Neuronal stem cell (in vitro differentiated cells): Measurements from ENCODE around the gene GFI1.

Experiments
- DNase-seq: peaks from one replicate; pipeline ENCODE4 v3.0.0-alpha.2; 2013; ENCODE audit warnings: low spot score
- H2AFZ ChIP-seq: one replicate; pipeline ENCODE4 v1.6.1; 2013; ENCODE audit warnings: mild to moderate bottlenecking, low read length, inconsistent platforms
- H2AK5ac ChIP-seq: 2 replicates; pipeline ENCODE4 v1.6.1; 2013; ENCODE audit warnings: low read depth, mild to moderate bottlenecking, inconsistent platforms, low read length, moderate library complexity, mixed read lengths
- H2BK120ac ChIP-seq: 2 replicates; pipeline ENCODE4 v1.6.1; 2013; ENCODE audit warnings: low read depth, mild to moderate bottlenecking, inconsistent platforms, low read length, moderate library complexity, mixed read lengths
- H2BK12ac ChIP-seq: one replicate; pipeline ENCODE4 v1.6.1; 2013; ENCODE audit warnings: low read length, inconsistent platforms
- H2BK15ac ChIP-seq: 2 replicates; pipeline ENCODE4 v1.6.1; 2013; ENCODE audit warnings: mild to moderate bottlenecking, low read length, inconsistent platforms, mixed read lengths
- H2BK5ac ChIP-seq: one replicate; pipeline ENCODE4 v1.6.1; 2013; ENCODE audit warnings: inconsistent platforms, mild to moderate bottlenecking, low read length, moderate library complexity
- H3K14ac ChIP-seq: one replicate; pipeline ENCODE4 v1.6.1; 2013; ENCODE audit warnings: low read length, inconsistent platforms
- H3K18ac ChIP-seq: 2 replicates; pipeline ENCODE4 v1.6.1; 2013; ENCODE audit warnings: low read length, inconsistent platforms
- H3K23ac ChIP-seq: 2 replicates; pipeline ENCODE4 v1.6.1; 2013; ENCODE audit warnings: low read depth, mild to moderate bottlenecking, mixed read lengths, low read length, inconsistent platforms; ENCODE audit not compliant: poor library complexity
- H3K27ac ChIP-seq: replicated peaks from 3 replicates; pipeline ENCODE4 v1.5.1; 2013; ENCODE audit warnings: low read length, inconsistent platforms
- H3K27me3 ChIP-seq, 3 experiments: 2 replicates each; pipeline ENCODE4 v1.6.1; 2013; ENCODE audit warnings: low read length in 3 of 3, mild to moderate bottlenecking in 2 of 3, inconsistent platforms in 1 of 3, low read depth in 1 of 3, mixed read lengths in 1 of 3, moderate library complexity in 1 of 3; ENCODE audit not compliant: control insufficient read depth in 3 of 3, insufficient read depth in 3 of 3
- H3K36me3 ChIP-seq, 2 donors: replicated peaks in 1 of 2; 2 replicates each; pipeline ENCODE4 v1.6.1; 2013; ENCODE audit warnings: low read length in 2 of 2; ENCODE audit not compliant: control insufficient read depth in 2 of 2, insufficient read depth in 2 of 2
- H3K4ac ChIP-seq: 2 replicates; pipeline ENCODE4 v1.6.1; 2013; ENCODE audit warnings: inconsistent platforms, mild to moderate bottlenecking, low read length, moderate library complexity
- H3K4me1 ChIP-seq, 2 donors: 1 replicate in 1 of 2; 2 replicates in 1 of 2; pipeline ENCODE4 v1.6.1; 2013; ENCODE audit warnings: low read length in 2 of 2, low read depth in 1 of 2; ENCODE audit not compliant: control insufficient read depth in 2 of 2, insufficient read depth in 1 of 2
- H3K4me2 ChIP-seq: one replicate; pipeline ENCODE4 v1.6.1; 2013; ENCODE audit warnings: mild to moderate bottlenecking, low read length, inconsistent platforms; ENCODE audit not compliant: insufficient read depth, poor library complexity, severe bottlenecking
- H3K4me3 ChIP-seq, 2 donors: 2 replicates each; pipeline ENCODE4 v1.5.1; 2013; ENCODE audit warnings: low read length in 2 of 2, mild to moderate bottlenecking in 2 of 2, inconsistent platforms in 1 of 2, moderate library complexity in 1 of 2
- H3K79me1 ChIP-seq: one replicate; pipeline ENCODE4 v1.6.1; 2013; ENCODE audit warnings: low read depth, mild to moderate bottlenecking, inconsistent platforms, low read length, moderate library complexity
- H3K9ac ChIP-seq: one replicate; pipeline ENCODE4 v1.6.1; 2013; ENCODE audit warnings: mild to moderate bottlenecking, low read depth, low read length, inconsistent platforms; ENCODE audit not compliant: poor library complexity
- H3K9me3 ChIP-seq, 2 donors: replicated peaks in 1 of 2; 2 replicates each; pipeline versions ENCODE3 to v1.6.1; 2013; ENCODE audit warnings: low read length in 2 of 2, mild to moderate bottlenecking in 2 of 2, inconsistent platforms in 1 of 2, low read depth in 1 of 2, mixed read lengths in 1 of 2, moderate library complexity in 1 of 2; ENCODE audit not compliant: control insufficient read depth in 2 of 2, insufficient read depth in 1 of 2
- H4K8ac ChIP-seq: one replicate; pipeline ENCODE4 v1.6.1; 2013; ENCODE audit warnings: low read depth, mild to moderate bottlenecking, inconsistent platforms, low read length, moderate library complexity
- H4K91ac ChIP-seq: one replicate; pipeline ENCODE4 v1.6.1; 2013; ENCODE audit warnings: low read length, low read depth, mild to moderate bottlenecking, inconsistent platforms; ENCODE audit not compliant: poor library complexity
- WGBS, 2 donors: extraction: QIAGEN DNeasy Blood & Tissue Kit; methylation state at CpG; one replicate each; pipeline ENCODE4 v1.1.7; 2013; ENCODE audit warnings: missing lambda C conversion rate in 2 of 2, mixed read lengths in 1 of 2; ENCODE audit not compliant: insufficient read length in 2 of 2, insufficient replicate concordance in 1 of 2; ENCODE audit errors: extremely low coverage in 2 of 2; 5-methylcytosine and 5-hydroxymethylcytosine counted together

GFI1 gene

GRCh38 chr1:92495392-92496063, 8.8 kb upstream of the GFI1 start:
- no peak overlapping the region for H2AK5ac ChIP-seq
- H3K4me3 ChIP-seq: no peak overlapping the region
- no peak overlapping the region for H4K8ac ChIP-seq
- H3K9ac ChIP-seq: no peak overlapping the region
- no peak overlapping the region for H3K27ac ChIP-seq
- H3K79me1 ChIP-seq: no peaks in the 10 kb centered on the region
- no peak overlapping the region for H3K4me2 ChIP-seq
- no peak overlapping the region for H2AFZ ChIP-seq
- no peaks in the 10 kb centered on the region for H3K9me3 ChIP-seq
- no peak overlapping the region for H2BK15ac ChIP-seq
- no peak overlapping the region for H3K23ac ChIP-seq
- no CpG with 5 or more reads among the region's 2 CpGs for WGBS, 2 donors
- no peak for DNase-seq
- no peak overlapping the region for H2BK5ac ChIP-seq
- H3K36me3 ChIP-seq: no peaks in the 10 kb centered on the region
- H4K91ac ChIP-seq: no peak overlapping the region
- H2BK12ac ChIP-seq: no peak overlapping the region
- H3K4me1 ChIP-seq: no peaks in the 10 kb centered on the region
- no peak overlapping the region for H3K4ac ChIP-seq
- peaks cover 0 to 37% (median 0%) of the 10 kb centered on the region in 3 experiments for H3K27me3 ChIP-seq
- H2BK120ac ChIP-seq: no peak overlapping the region
- no peak overlapping the region for H3K18ac ChIP-seq
- H3K14ac ChIP-seq: no peak overlapping the region

- Histone ChIP-seq H2AFZ (no peak overlapping the region), H2BK15ac (no peak overlapping the region), H3K4ac (no peak overlapping the region)
These were observed 7.9 kb upstream of the GFI1 start for GRCh38 chr1:92494485-92495141.

GRCh38 chr1:92493139-92493538, 6.4 kb upstream of the GFI1 start:
- Histone ChIP-seq H3K23ac (no peak overlapping the region), H2BK120ac (no peak overlapping the region), H3K9me3 (no peaks in the 10 kb centered on the region), H3K4me2 (no peak overlapping the region), H3K27me3 (peaks cover 0 to 56% (median 11%) of the 10 kb centered on the region in 3 experiments), H3K36me3 (no peaks in the 10 kb centered on the region), H3K79me1 (no peaks in the 10 kb centered on the region), H3K4ac (no peak overlapping the region), H3K4me3 (no peak overlapping the region), H2BK12ac (no peak overlapping the region), H4K8ac (no peak overlapping the region), H3K14ac (no peak overlapping the region), H2AFZ (no peak overlapping the region), H2BK15ac (no peak overlapping the region), H3K27ac (no peak overlapping the region), H3K4me1 (no peaks in the 10 kb centered on the region), H3K9ac (no peak overlapping the region), H2BK5ac (no peak overlapping the region), H2AK5ac (no peak overlapping the region), H3K18ac (no peak overlapping the region), H4K91ac (no peak overlapping the region)
- no CpG with 5 or more reads among the region's 4 CpGs for WGBS, 2 donors
- DNase-seq: no peak

More at GRCh38 chr1:92494485-92495141, 7.9 kb upstream of the GFI1 start:
- H3K23ac ChIP-seq: no peak overlapping the region
- H3K9ac ChIP-seq: no peak overlapping the region
- no peak overlapping the region for H3K14ac ChIP-seq
- H3K4me2 ChIP-seq: no peak overlapping the region
- no peak overlapping the region for H2BK120ac ChIP-seq
- H3K9me3 ChIP-seq: no peaks in the 10 kb centered on the region
- H2AK5ac ChIP-seq: no peak overlapping the region
- no peaks in the 10 kb centered on the region for H3K4me1 ChIP-seq
- DNase-seq: no peak
- no peaks in the 10 kb centered on the region for H3K79me1 ChIP-seq
- no peaks in the 10 kb centered on the region for H3K36me3 ChIP-seq
- no peak overlapping the region for H3K27ac ChIP-seq
- H2BK12ac ChIP-seq: no peak overlapping the region
- peaks cover 0 to 41% (median 0%) of the 10 kb centered on the region in 3 experiments for H3K27me3 ChIP-seq
- no peak overlapping the region for H2BK5ac ChIP-seq
- no peak overlapping the region for H4K8ac ChIP-seq
- H3K4me3 ChIP-seq: no peak overlapping the region
- no peak overlapping the region for H3K18ac ChIP-seq
- no CpG with 5 or more reads among the region's 4 CpGs for WGBS, 2 donors
- H4K91ac ChIP-seq: no peak overlapping the region

- H3K27ac ChIP-seq: no peak overlapping the region
- H2AFZ ChIP-seq: no peak overlapping the region
- H3K27me3 ChIP-seq: peaks cover 27 to 83% (median 52%) of the 10 kb centered on the region in 3 experiments
- H3K79me1 ChIP-seq: no peaks in the 10 kb centered on the region
- no peaks in the 10 kb centered on the region for H3K36me3 ChIP-seq
- H3K4me3 ChIP-seq: no peak overlapping the region
- no CpG with 5 or more reads among the region's 3 CpGs for whole genome bisulfite sequencing, 2 donors
- DNase-seq: no peak
- peaks cover 9 to 10% of the 10 kb centered on the region in 2 donors for H3K4me1 ChIP-seq
- no peak overlapping the region for H4K8ac ChIP-seq
- no peak overlapping the region for H2BK15ac ChIP-seq
- no peak overlapping the region for H2BK12ac ChIP-seq
- no peak overlapping the region for H3K4ac ChIP-seq
- no peaks in the 10 kb centered on the region for H3K9me3 ChIP-seq
- H3K23ac ChIP-seq: no peak overlapping the region
- no peak overlapping the region for H4K91ac ChIP-seq
- H3K9ac ChIP-seq: no peak overlapping the region
- H3K14ac ChIP-seq: no peak overlapping the region
- no peak overlapping the region for H3K18ac ChIP-seq
- no peak overlapping the region for H2AK5ac ChIP-seq
- no peak overlapping the region for H2BK120ac ChIP-seq
- H2BK5ac ChIP-seq: no peak overlapping the region
- H3K4me2 ChIP-seq: no peak overlapping the region
These were observed 2.1 kb upstream of the GFI1 start for GRCh38 chr1:92488832-92489231.
